Esophagus squamous epithelium (tissue), 5 donors: ENCODE measurements around the gene CTDP1. TPM values are rescaled to one million over a fixed set of nuclear protein-coding genes. Genes with fewer than 3 reads are reported as not detected.

ENCODE experiments used
- DNase-seq: peaks from one replicate; lab custom pipeline; 2025; lab: John Stamatoyannopoulos, UW
- H3K27ac ChIP-seq, 4 donors: fragments of 200-600 bp; sonication (generic); one replicate each; pipeline ENCODE4 v1.5.1; 2016 to 2019; ENCODE audit warnings: mild to moderate bottlenecking in 1 of 4
- H3K27me3 ChIP-seq, 4 donors: fragments of 200-600 bp; sonication (generic); 1 replicate in 3 of 4; 2 replicates in 1 of 4; pipeline versions ENCODE4 v1.5.1 to v1.6.0; 2017 to 2021; ENCODE audit warnings: antibody characterized with exemption in 1 of 4
- H3K36me3 ChIP-seq, 3 donors: fragments of 200-600 bp; sonication (generic); one replicate each; pipeline ENCODE4 v1.5.1; 2016 to 2019
- H3K4me1 ChIP-seq, 3 donors: fragments of 200-600 bp; sonication (generic); one replicate each; pipeline ENCODE4 v1.5.1; 2017 to 2019
- H3K4me3 ChIP-seq, 4 donors: fragments of 200-600 bp; sonication (generic); 1 replicate in 3 of 4; 2 replicates in 1 of 4; pipeline ENCODE4 v1.5.1; 2016 to 2019; ENCODE audit warnings: mild to moderate bottlenecking in 2 of 4, moderate library complexity in 1 of 4
- H3K9me3 ChIP-seq, 3 donors: fragments of 200-600 bp; sonication (generic); one replicate each; pipeline ENCODE4 v1.5.1; 2016 to 2019
- CTCF ChIP-seq, 6 experiments: fragments of 450-650 bp in 4 of 6; fragments of 200-600 bp in 2 of 6; sonication (generic) in 2 of 6; IDR thresholded peaks; one replicate each; pipeline ENCODE4 v1.5.1; 2016 to 2019; ENCODE audit warnings: antibody characterized with exemption in 6 of 6, mild to moderate bottlenecking in 4 of 6, moderate library complexity in 4 of 6
- POLR2A ChIP-seq, 4 donors: fragments of 450-650 bp; IDR thresholded peaks; one replicate each; pipeline ENCODE4 v1.6.1; 2017; ENCODE audit warnings: antibody characterized with exemption in 4 of 4, mild to moderate bottlenecking in 4 of 4, moderate library complexity in 3 of 4
- WGBS, 2 donors: methylation state at CpG; one replicate each; pipeline ENCODE4 v1.1.5; 2018; 5-methylcytosine and 5-hydroxymethylcytosine counted together
- intact Hi-C: fragments of 100-400 bp; cut with DNase I; formaldehyde crosslinking; loops from one replicate; pipeline ENCODE4 v1.15.0; 2022
- total RNA-seq, 4 donors: library from RNA; depleted of rRNA; stranded (reverse); fragments of >200 nt; gene quantifications; one replicate each; pipeline ENCODE4 v1.1.0, GENCODE V29; 2016
- donor health status: DM: yes; HTN: yes; CAD: no.

Gene CTDP1
- total RNA-seq, 4 donors from 2014 or later = 10.5 to 17.1 (median 15.5) TPM

- Histone ChIP-seq H3K4me1 (no peaks in the 10 kb centered on the region), H3K27ac (no peak overlapping the region), H3K36me3 (peaks cover 13 to 64% (median 15%) of the 10 kb centered on the region in 3 donors), H3K4me3 (no peak overlapping the region), H3K27me3 (no peaks in the 10 kb centered on the region), H3K9me3 (no peaks in the 10 kb centered on the region)
- no peak for DNase-seq
- no peak for TF ChIP-seq CTCF (IDR thresholded peaks at IDR 0.05)
- TF ChIP-seq POLR2A (IDR thresholded peaks at IDR 0.05) = no peak
- 91% methylated on average over 22 to 38 of the region's 53 CpGs for WGBS, 2 donors
- intact Hi-C loops = no loop called here
Observed at GRCh38 chr18:79695856-79696850, 16.6 kb downstream of the CTDP1 start.

- Histone ChIP-seq H3K4me1 (no peaks in the 10 kb centered on the region), H3K36me3 (peaks cover 13 to 66% (median 15%) of the 10 kb centered on the region in 3 donors), H3K9me3 (no peaks in the 10 kb centered on the region), H3K27ac (no peak overlapping the region), H3K4me3 (no peak overlapping the region), H3K27me3 (no peaks in the 10 kb centered on the region)
- intact Hi-C loops = no loop called here
- no peak for TF ChIP-seq POLR2A (IDR thresholded peaks at IDR 0.05)
- TF ChIP-seq CTCF (IDR thresholded peaks at IDR 0.05) = no peak
- WGBS, 2 donors = 86% methylated on average over 24 of the region's 24 CpGs; no CpG with 5 or more reads in 1 of the 2 donors
- DNase-seq = no peak
Observed at GRCh38 chr18:79697178-79697577, 17.6 kb downstream of the CTDP1 start.

- no peak overlapping the region for H3K4me3 ChIP-seq
- no peak for DNase-seq
- intact Hi-C loops = no loop called here
- TF ChIP-seq POLR2A (IDR thresholded peaks at IDR 0.05) = no peak
- no peak for TF ChIP-seq CTCF (IDR thresholded peaks at IDR 0.05)
- no peak overlapping the region for H3K27ac ChIP-seq
- H3K27me3 ChIP-seq = no peaks in the 10 kb centered on the region
- 96% methylated on average over 18 of the region's 22 CpGs; no CpG with 5 or more reads in 1 of the 2 donors for WGBS, 2 donors
- H3K9me3 ChIP-seq = no peaks in the 10 kb centered on the region
- no peaks in the 10 kb centered on the region for H3K4me1 ChIP-seq
- H3K36me3 ChIP-seq = peaks cover 13 to 71% (median 15%) of the 10 kb centered on the region in 3 donors
Observed at GRCh38 chr18:79697976-79698375, 18.4 kb downstream of the CTDP1 start.

GRCh38 chr18:79698668-79699335 is 19.2 kb downstream of the CTDP1 start:
- no peak for DNase-seq
- TF ChIP-seq POLR2A (IDR thresholded peaks at IDR 0.05) (no peak), CTCF (IDR thresholded peaks at IDR 0.05) (no peak)
- Histone ChIP-seq H3K27me3 (no peaks in the 10 kb centered on the region), H3K27ac (no peak overlapping the region), H3K36me3 (peaks cover 13 to 75% (median 15%) of the 10 kb centered on the region in 3 donors), H3K4me1 (no peaks in the 10 kb centered on the region), H3K9me3 (no peaks in the 10 kb centered on the region), H3K4me3 (no peak overlapping the region)
- intact Hi-C loops = no loop called here
- WGBS, 2 donors = 87 to 96% methylated on average over 9 to 11 of the region's 14 CpGs
